T-helper 22 cell (primary cell): ENCODE results near the gene ERCC3.
"Not testable (repeated sequence)": the region's sequence is repeated elsewhere in the genome, so short reads cannot be mapped to it uniquely, and the experiment has no call there.

Experiments used
- DNase-seq: peaks from one replicate; pipeline ENCODE4 v3.0.0-alpha.2; 2020; ENCODE audit warnings: low read depth

The ERCC3 gene

GRCh38 chr2:127225186-127225960, 68.6 kb downstream of the ERCC3 start:
- no peak for DNase-seq

- not testable (repeated sequence) for DNase-seq
Observed at GRCh38 chr2:127224135-127224534, 69.8 kb downstream of the ERCC3 start.

- no peak for DNase-seq
Observed at GRCh38 chr2:127220768-127221527, 73.0 kb downstream of the ERCC3 start.

GRCh38 chr2:127220102-127220767, 73.7 kb downstream of the ERCC3 start, which contains the start of gene CYP27C1:
Gene CYP27C1, minus strand, starts transcription at chr2:127220299. Its CDS starts 29 bp downstream, at chr2:127220270.
- no peak for DNase-seq

- DNase-seq = no peak
Observed at GRCh38 chr2:127219171-127220070, 74.5 kb downstream of the ERCC3 start.

DNA sequence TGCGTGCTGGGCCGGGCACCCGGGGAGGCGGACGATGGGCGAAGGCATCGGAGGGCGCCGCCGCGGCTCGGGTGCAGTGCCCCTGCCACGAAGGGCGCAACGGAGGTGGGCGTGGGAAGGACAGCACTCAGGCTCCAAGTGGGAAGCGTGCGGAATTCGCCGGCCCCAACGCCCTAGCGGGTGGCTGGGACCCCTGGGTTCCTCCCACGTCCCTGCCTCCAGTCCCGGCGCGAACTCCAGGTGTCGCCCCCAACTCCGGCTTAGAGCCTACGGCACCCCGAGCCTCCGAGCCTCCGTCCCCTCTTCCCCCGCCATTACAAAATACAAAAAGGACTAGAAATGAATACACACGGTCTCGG, 75.2 kb downstream of the ERCC3 start:
- no peak for DNase-seq

GRCh38 chr2:127217470-127218325, 76.2 kb downstream of the ERCC3 start:
- DNase-seq = no peak

DNA sequence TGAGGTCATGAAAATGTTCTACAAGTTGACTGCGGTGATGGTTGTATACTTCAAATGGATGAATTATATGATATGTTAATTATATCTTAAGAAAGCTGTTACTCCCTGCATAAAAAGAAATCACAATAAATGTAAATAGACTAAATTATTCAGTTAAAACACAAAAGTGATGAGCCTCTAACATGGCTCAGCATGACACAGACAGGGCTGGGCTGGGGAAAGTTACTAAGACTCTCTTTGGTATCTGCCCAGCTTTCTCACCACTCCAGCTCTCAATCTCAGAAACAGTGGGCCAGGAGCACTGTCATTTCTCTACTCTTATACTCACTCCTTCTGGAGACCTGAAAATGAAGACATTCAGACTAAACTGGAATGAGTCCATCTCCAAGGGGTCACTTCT, 77.4 kb downstream of the ERCC3 start:
- DNase-seq = no peak

DNA sequence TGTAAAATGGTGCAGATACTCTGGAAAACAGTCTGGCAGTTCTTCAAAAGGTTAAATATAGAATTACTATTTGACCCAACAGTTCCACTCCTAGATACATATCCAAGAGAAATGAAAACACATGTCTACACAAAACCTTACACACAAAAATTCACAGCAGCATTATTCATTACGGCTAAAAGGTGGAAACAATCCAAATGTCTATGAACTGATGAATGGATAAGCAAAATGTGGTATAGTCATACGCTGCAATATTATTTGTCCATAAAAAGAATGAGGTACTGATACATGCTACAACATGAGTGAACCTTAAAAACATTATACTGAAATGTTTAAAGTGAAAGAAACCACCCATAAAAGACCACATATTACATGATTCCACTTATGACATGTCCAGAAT, 77.8 kb downstream of the ERCC3 start:
- DNase-seq = no peak

- not testable (repeated sequence) for DNase-seq
Observed at GRCh38 chr2:127214201-127214600, 79.7 kb downstream of the ERCC3 start.

- DNase-seq = no peak
Observed at GRCh38 chr2:127208313-127208712, 85.6 kb downstream of the ERCC3 start.
